Mammary epithelial cell (primary cell): ENCODE results near the gene RAB8B.

Experiments
- EZH2 ChIP-seq: IDR thresholded peaks from 2 replicates; pipeline ENCODE4 v1.6.1; 2012; ENCODE audit warnings: low read length, inconsistent platforms, borderline replicate concordance
- TF ChIP-seq, protein P1 (sequence below), 2 donors: IDR thresholded peaks in 1 of 2; conservative IDR thresholded peaks in 1 of 2; 2 replicates each; pipeline ENCODE4 v1.5.1; 2011 to 2012; ENCODE audit warnings: inconsistent platforms in 2 of 2, low read length in 2 of 2, mild to moderate bottlenecking in 2 of 2, control low read depth in 1 of 2, low read depth in 1 of 2; ENCODE audit not compliant: insufficient read depth in 1 of 2; ENCODE audit errors: extremely low read depth in 1 of 2

DNA sequence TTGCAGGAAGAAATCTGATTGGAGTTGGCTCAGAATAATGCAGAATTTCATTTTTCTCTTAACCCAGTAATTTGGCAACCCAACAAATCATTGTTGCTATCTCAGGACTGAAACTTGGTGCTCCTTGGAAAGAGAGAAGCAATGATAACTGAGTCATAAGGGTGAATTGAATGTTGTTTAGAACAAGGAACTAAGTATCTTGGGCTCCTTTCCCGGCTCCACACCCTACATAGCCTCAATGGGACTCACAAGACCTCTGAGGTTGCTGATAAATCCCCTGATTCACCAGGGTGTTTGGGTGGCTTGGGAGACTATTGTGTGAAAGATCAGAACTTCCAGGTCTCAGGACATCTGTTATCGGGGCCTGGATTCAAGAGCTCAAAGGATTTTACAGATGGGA is 7.8 kb upstream of the RAB8B start:
- TF ChIP-seq, protein P1, sequence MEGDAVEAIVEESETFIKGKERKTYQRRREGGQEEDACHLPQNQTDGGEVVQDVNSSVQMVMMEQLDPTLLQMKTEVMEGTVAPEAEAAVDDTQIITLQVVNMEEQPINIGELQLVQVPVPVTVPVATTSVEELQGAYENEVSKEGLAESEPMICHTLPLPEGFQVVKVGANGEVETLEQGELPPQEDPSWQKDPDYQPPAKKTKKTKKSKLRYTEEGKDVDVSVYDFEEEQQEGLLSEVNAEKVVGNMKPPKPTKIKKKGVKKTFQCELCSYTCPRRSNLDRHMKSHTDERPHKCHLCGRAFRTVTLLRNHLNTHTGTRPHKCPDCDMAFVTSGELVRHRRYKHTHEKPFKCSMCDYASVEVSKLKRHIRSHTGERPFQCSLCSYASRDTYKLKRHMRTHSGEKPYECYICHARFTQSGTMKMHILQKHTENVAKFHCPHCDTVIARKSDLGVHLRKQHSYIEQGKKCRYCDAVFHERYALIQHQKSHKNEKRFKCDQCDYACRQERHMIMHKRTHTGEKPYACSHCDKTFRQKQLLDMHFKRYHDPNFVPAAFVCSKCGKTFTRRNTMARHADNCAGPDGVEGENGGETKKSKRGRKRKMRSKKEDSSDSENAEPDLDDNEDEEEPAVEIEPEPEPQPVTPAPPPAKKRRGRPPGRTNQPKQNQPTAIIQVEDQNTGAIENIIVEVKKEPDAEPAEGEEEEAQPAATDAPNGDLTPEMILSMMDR (conservative IDR thresholded peaks at IDR 0.05 in 1 of 2, IDR thresholded peaks at IDR 0.05 in 1 of 2; ENCODE audit: extremely low read depth in 1 of 2, insufficient read depth in 1 of 2, low read depth in 1 of 2, low read length in 2 of 2) = no peak
- TF ChIP-seq EZH2 = no peak
